Measurements from ENCODE around the gene AMBRA1.

The AMBRA1 gene

DNA sequence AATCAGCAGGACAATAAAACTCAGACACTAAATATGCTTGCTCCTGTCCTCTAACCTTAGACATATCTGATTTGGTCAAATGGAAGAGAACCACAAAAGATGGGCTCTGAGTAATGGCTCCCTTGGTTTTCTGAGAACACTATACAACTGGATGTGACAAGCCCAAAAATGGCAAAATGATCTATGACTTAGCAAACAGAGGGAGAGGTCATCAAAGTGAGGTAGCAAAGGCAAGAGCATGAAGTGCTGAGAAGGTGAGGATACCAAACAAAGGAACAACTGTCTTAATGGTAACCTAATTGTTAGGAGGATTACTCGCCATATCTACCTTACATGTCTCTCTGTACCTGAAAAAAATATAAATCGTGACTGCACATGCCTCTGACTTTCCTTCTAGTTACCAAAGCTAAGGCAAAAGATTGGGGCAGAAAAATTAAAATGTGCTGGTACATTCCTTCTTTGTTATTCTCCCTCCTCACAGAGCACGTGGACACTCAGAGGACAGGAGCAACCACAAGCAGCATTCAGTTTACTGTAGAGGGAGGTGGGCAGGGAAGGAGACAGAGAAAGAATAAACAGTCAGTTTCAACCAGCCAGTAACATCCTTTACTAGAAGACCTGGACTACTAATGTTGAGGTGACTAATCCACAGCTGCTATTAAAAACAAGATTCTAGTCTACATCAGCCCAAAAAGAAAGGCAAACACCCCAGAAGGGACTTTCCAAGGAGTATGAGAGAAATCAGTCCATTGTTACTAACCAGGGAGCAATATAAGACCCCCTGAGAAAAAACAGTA is 88.8 kb downstream of the AMBRA1 start:
- no peak for DNase-seq

- DNase-seq = no peak
These were observed 94.0 kb downstream of the AMBRA1 start for GRCh38 chr11:46499821-46500220.

GRCh38 chr11:46498968-46499367 is 94.9 kb downstream of the AMBRA1 start:
- DNase-seq = no peak

DNA sequence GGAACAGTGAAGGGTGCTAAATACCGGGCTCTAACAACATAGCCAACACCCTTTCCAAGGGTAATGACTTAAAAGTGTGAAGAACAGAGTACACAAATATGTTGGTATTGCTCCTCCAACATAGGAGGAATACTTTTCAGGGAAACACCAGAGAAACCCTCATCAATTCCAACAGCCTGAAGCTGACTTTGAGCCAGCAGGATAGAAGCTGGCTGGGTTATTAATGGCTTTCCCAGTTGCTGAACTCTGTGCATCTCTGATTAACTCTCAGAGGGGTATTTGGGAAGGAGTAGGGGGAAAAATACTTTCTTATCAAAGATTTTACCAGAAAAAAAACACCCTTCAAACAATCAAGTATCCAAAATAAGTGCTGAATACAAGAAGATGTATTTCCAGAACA is 95.6 kb downstream of the AMBRA1 start:
- DNase-seq = no peak

DNA sequence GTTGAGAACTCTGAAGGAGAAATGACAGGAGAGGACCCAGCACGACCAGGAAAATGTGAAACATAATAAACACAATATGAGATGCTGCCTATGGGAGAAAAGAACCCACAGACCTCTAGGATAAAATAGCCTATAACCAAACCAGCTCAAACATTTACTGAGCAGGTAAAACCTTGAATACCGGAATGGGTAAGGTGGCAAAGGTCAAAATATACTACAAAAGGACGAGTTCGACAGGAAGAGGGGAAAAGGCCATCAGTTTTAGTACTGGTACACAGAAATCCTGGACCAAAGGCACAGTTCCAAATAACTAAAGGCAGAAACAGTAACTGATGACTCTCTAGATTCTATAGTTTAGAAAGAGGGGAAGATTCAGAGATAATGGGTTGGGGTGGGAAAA is 96.3 kb downstream of the AMBRA1 start:
- no peak for DNase-seq

- no peak for DNase-seq
These were observed 100.0 kb downstream of the AMBRA1 start for GRCh38 chr11:46493791-46494190.

DNA sequence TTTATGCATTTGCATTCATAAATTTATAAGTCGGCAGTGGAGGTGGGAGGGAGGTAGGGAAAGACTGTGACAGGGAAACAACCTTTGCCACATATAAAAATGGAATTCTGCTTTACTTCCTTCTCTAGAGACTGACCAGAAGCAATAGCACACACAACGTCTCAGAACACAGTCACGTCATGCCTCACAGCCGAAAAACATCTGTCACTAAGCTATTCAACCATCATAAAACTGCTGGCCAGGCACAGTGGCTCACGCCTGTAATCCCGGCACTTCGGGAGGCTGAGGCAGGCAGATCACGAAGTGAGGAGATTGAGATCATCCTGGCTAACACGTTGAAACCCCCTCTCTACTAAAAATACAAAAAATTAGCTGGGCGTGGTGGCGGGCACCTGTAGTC is 101.3 kb downstream of the AMBRA1 start:
- no peak for DNase-seq

DNA sequence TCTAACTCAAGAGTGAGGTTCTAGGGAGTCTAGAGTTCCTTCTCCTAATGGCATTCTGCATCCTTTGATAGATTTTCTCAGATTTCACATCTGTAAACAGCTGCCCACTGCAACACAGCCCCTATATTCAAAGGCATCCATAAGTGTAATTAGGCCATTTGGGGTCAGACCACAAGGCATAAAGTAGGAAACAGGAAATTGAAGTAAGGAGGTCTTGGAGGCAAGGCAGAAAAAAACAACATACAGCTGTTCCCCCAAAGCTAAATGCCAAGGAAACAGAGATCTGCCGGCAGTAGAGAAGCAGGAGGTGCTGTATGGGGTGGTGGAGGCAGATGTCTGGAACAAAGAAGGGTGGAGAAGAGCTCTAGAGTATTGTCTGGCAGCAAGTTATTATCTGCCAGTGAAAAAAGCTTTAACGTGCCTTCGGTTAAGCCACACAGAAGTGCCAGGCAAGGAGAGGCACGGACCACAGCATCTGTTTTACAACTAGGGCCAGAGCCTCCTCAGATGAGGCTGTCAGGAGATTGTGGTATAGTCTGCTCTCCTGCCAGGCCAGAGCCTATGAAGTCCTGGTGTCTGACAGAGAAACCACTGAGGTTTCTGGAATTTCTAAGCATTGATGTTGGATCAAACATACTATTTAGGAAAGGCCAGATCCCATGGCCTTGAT is 102.0 kb downstream of the AMBRA1 start:
- no peak for DNase-seq

DNA sequence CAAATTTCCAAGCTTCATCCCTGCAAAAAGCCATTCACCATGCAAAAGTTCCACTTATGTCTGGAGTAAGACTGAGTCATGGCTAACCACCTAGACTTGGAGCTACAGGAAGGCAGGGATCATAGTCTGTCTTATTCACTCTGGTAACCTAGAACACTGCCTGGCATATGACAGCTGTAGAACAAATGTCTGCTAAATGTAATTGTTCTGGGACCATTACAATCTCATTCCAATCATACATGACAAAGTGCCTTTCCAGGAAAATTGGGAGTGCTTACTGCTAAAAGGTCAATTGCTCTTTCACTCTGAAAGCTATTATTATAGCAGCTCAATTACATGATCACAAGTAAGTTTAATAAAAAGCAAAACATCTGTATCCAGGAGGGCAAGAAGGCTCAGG is 103.2 kb downstream of the AMBRA1 start:
- DNase-seq = no peak

DNA sequence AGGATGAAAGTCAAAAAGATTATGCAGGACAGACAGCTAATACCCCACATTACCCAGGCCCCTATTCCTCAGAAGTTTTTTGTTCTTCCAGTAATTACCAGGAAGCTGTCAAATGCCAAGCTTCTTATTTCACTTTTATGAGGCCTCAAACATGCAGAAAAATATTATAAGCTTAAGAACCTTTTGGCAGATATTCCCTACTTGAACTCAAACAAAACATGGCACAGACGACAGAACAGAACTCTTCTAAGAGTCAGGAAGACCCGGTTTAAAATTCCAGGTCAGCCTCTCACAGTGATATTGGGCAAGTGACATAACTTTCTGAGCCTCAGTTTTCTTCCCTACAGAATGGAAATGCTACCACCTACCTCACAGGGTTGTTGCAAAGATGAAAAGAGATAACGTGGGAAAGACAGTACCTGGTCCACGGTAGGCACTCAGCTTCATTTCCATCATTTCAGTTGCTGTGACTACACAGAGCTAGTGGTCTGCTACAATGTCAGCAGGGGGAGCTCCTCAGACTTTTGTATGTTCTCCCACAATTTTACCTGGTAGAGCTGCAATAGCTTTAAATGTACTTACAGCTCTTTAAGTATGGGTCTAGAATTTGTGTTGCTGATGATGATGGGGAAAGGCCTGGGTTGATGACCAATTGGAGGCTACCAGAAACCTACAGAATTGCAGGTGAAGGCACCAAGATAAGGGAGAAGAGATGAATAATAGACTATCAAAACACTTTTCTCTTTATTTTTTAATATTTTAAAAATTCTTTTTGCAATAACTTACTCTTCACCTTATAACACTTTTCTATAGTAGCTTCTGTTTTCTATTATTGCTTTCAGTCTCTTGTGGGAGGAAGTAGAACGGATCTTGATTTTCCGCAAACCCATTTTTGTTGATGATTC is 103.9 kb downstream of the AMBRA1 start:
- peak; percentile 16 to 25 for DNase-seq

DNA sequence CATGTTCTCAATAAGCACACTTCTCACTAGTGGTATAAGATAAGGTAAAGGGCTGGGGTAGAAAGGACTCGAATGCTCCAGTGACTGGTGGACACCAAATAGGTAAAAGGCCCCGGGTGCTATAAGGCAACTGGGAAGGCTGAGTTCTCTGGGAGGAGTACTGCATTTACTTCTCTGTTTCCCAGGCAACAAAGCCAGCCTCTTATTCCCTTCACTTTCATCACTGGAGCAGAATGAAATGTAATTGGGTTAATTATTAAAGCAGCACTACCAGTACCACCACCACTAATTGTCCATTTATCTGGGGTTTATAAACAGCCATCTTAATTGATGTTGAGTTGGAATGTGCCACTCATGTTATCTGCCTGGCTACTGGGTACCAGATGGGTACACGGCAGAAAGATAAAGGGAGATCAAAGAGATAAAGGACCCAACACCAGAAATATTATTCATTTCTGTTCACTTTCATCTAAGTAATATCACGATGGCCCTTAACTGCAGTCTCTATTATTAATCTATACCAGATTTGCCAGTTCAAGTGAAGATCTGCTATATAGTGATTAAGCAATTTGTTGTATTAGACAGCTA is 107.9 kb downstream of the AMBRA1 start:
- no peak for DNase-seq

GRCh38 chr11:46484101-46484500 is 109.7 kb downstream of the AMBRA1 start:
- DNase-seq = no peak

- no peak for DNase-seq
These were observed 112.9 kb downstream of the AMBRA1 start for GRCh38 chr11:46480909-46481308.

- no peak for DNase-seq
These were observed 113.6 kb downstream of the AMBRA1 start for GRCh38 chr11:46480166-46480726.

GRCh38 chr11:46479601-46480000 is 114.2 kb downstream of the AMBRA1 start:
- no peak for DNase-seq

DNA sequence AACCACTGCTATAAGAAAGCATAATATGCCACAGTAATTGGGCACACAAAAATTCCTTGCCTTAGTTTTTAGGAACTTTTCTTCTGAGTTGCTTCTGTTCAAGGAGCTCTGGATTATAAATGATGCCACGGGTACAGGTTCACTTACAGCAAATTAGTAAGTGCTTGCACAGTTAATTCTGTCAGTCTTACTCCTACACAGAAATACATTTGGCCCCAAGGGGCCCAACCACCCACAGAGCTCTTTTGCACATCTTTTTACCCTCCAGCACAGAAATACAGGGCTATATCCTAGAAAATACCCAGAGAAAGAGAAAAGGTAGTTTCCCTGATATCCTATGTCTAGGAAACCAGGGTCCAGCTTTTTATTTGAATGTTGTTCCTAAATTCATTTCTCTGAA is 115.6 kb downstream of the AMBRA1 start:
- DNase-seq = no peak

DNA sequence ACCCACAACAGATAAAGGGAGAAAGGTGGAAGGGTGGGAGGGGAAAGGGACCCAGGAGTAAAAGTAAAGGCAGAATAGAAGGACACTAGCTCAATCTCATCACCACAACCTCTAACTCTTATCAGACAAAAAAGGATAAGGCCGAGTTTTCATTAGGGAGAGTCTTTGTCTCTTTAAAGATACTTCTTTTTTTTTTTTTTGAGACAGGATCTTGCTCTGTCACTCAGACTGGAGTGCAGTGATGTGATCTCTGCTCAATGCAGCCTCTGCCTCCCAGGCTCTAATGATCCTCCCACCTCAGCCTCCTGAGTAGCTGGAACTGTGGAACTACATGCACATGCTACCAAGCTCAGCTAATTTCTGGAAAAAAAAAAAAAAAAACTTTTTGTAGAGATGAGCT is 116.7 kb downstream of the AMBRA1 start:
- DNase-seq = no peak

DNA sequence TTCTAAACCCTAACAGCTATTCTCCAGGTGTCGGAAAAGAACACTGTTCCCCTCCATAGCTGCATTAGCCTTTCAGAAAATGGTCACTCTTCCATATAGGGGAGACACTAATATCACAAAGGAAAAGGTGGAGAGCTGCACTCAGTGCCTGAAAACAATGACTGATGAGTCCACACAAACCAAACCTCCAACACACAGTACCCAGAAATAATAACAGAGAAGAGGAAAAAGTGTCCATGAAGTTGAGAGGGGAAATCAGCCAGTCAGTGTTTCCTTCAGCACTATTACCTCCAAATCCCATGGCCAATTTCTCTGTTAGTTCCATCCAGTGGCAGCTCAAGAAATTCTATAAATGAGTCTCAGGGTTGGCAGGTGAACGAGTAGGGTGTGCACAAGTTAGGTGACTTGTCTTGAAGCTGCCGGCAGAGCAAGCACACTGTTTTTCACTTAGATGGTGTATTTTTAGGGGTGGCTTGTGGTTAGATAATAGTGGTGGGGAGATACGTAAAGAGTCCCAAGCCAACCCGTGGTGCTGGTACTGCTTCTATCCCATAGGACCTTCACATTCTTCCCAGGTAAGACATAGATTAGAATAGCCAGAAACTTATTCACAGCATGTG is 117.8 kb downstream of the AMBRA1 start:
- no peak for DNase-seq

- DNase-seq = no peak
These were observed 118.5 kb downstream of the AMBRA1 start for GRCh38 chr11:46475051-46475925.

DNA sequence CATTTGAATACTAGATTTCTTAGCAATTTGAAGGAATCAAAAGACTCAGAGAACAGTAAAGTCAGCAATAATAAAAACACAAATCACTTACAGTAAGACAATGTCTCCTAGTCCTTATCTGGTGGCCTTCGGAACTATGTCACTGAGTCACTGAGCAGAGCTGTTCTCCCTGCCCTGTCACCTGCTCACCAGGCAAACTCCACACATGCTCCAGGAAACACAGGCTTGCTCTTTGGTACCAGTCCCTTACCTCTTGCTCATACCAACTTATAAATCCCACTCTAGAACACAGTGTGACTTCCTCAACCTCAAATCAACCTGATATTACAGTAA is 121.2 kb downstream of the AMBRA1 start:
- no peak for DNase-seq

GRCh38 chr11:46471943-46472661 is 121.7 kb downstream of the AMBRA1 start:
- DNase-seq = no peak
